Measurements from ENCODE around the gene FAM20A.

The FAM20A gene

GRCh38 chr17:68599091-68599490, 2.1 kb downstream of the FAM20A start:
- Histone ChIP-seq H4K20me1 (ENCODE audit: insufficient read depth, low read length) (no peaks in the 10 kb centered on the region), H3K27ac (ENCODE audit: low read length) (no peak overlapping the region), H3K4me2 (ENCODE audit: insufficient read depth, low read length) (no peak overlapping the region), H2AFZ (ENCODE audit: low read depth, low read length) (no peak overlapping the region), H3K36me3 (ENCODE audit: insufficient read depth, low read length) (no peaks in the 10 kb centered on the region), H3K27me3 (ENCODE audit: insufficient read depth, low read length, poor library complexity) (peaks cover 18% of the 10 kb centered on the region), H3K9ac (ENCODE audit: low read depth, low read length) (no peak overlapping the region), H3K9me3 (ENCODE audit: insufficient read depth, low read length, severe bottlenecking) (no peaks in the 10 kb centered on the region), H3K4me3 (ENCODE audit: low read depth in 1 of 2, low read length in 2 of 2) (no peak overlapping the region), H3K79me2 (ENCODE audit: insufficient read depth, low read length) (no peaks in the 10 kb centered on the region), H3K4me1 (ENCODE audit: insufficient read depth, low read length) (no peaks in the 10 kb centered on the region)
- ATAC-seq (ENCODE audit: insufficient read depth, low read depth) (no peak), DNase-seq (no peak)
- TF ChIP-seq EZH2 (IDR thresholded peaks at IDR 0.05; ENCODE audit: borderline replicate concordance, low read depth, low read length, severe bottlenecking), result no peak
- TF ChIP-seq CTCF (IDR thresholded peaks at IDR 0.05; ENCODE audit: borderline replicate concordance, extremely low read depth, low read length, poor library complexity, severe bottlenecking), result no peak

GRCh38 chr17:68598545-68598961, 2.6 kb downstream of the FAM20A start:
- H3K79me2 ChIP-seq (ENCODE audit: insufficient read depth, low read length), result no peaks in the 10 kb centered on the region
- no peaks in the 10 kb centered on the region for H3K9me3 ChIP-seq (ENCODE audit: insufficient read depth, low read length, severe bottlenecking)
- H3K9ac ChIP-seq (ENCODE audit: low read depth, low read length), result no peak overlapping the region
- no peak overlapping the region for H3K4me3 ChIP-seq (ENCODE audit: low read depth in 1 of 2, low read length in 2 of 2)
- no peak overlapping the region for H2AFZ ChIP-seq (ENCODE audit: low read depth, low read length)
- DNase-seq (no peak), ATAC-seq (ENCODE audit: insufficient read depth, low read depth) (no peak)
- no peak overlapping the region for H3K4me2 ChIP-seq (ENCODE audit: insufficient read depth, low read length)
- H3K36me3 ChIP-seq (ENCODE audit: insufficient read depth, low read length), result no peaks in the 10 kb centered on the region
- H3K27ac ChIP-seq (ENCODE audit: low read length), result no peak overlapping the region
- TF ChIP-seq EZH2 (IDR thresholded peaks at IDR 0.05; ENCODE audit: borderline replicate concordance, low read depth, low read length, severe bottlenecking) (no peak), CTCF (IDR thresholded peaks at IDR 0.05; ENCODE audit: borderline replicate concordance, extremely low read depth, low read length, poor library complexity, severe bottlenecking) (no peak)
- H3K27me3 ChIP-seq (ENCODE audit: insufficient read depth, low read length, poor library complexity), result peaks cover 18% of the 10 kb centered on the region
- no peaks in the 10 kb centered on the region for H4K20me1 ChIP-seq (ENCODE audit: insufficient read depth, low read length)
- H3K4me1 ChIP-seq (ENCODE audit: insufficient read depth, low read length), result no peaks in the 10 kb centered on the region

- Histone ChIP-seq H3K9me3 (ENCODE audit: insufficient read depth, low read length, severe bottlenecking) (no peaks in the 10 kb centered on the region), H3K79me2 (ENCODE audit: insufficient read depth, low read length) (no peaks in the 10 kb centered on the region), H2AFZ (ENCODE audit: low read depth, low read length) (no peak overlapping the region), H4K20me1 (ENCODE audit: insufficient read depth, low read length) (no peaks in the 10 kb centered on the region), H3K9ac (ENCODE audit: low read depth, low read length) (no peak overlapping the region), H3K4me3 (ENCODE audit: low read depth in 1 of 2, low read length in 2 of 2) (no peak overlapping the region), H3K27ac (ENCODE audit: low read length) (no peak overlapping the region), H3K36me3 (ENCODE audit: insufficient read depth, low read length) (no peaks in the 10 kb centered on the region), H3K27me3 (ENCODE audit: insufficient read depth, low read length, poor library complexity) (peaks cover 15% of the 10 kb centered on the region), H3K4me1 (ENCODE audit: insufficient read depth, low read length) (no peaks in the 10 kb centered on the region), H3K4me2 (ENCODE audit: insufficient read depth, low read length) (no peak overlapping the region)
- TF ChIP-seq EZH2 (IDR thresholded peaks at IDR 0.05; ENCODE audit: borderline replicate concordance, low read depth, low read length, severe bottlenecking) (no peak), CTCF (IDR thresholded peaks at IDR 0.05; ENCODE audit: borderline replicate concordance, extremely low read depth, low read length, poor library complexity, severe bottlenecking) (no peak)
- no peak for ATAC-seq (ENCODE audit: insufficient read depth, low read depth)
- DNase-seq, result no peak
Measured at GRCh38 chr17:68598074-68598473, 3.1 kb downstream of the FAM20A start.

GRCh38 chr17:68596411-68596945, 4.7 kb downstream of the FAM20A start:
- no peak overlapping the region for H3K27ac ChIP-seq (ENCODE audit: low read length)
- no peaks in the 10 kb centered on the region for H3K9me3 ChIP-seq (ENCODE audit: insufficient read depth, low read length, severe bottlenecking)
- DNase-seq (no peak), ATAC-seq (ENCODE audit: insufficient read depth, low read depth) (no peak)
- H4K20me1 ChIP-seq (ENCODE audit: insufficient read depth, low read length), result no peaks in the 10 kb centered on the region
- peaks cover 7% of the 10 kb centered on the region for H3K27me3 ChIP-seq (ENCODE audit: insufficient read depth, low read length, poor library complexity)
- no peaks in the 10 kb centered on the region for H3K4me1 ChIP-seq (ENCODE audit: insufficient read depth, low read length)
- no peak overlapping the region for H3K4me3 ChIP-seq (ENCODE audit: low read depth in 1 of 2, low read length in 2 of 2)
- H3K9ac ChIP-seq (ENCODE audit: low read depth, low read length), result no peak overlapping the region
- TF ChIP-seq CTCF (IDR thresholded peaks at IDR 0.05; ENCODE audit: borderline replicate concordance, extremely low read depth, low read length, poor library complexity, severe bottlenecking) (no peak), EZH2 (IDR thresholded peaks at IDR 0.05; ENCODE audit: borderline replicate concordance, low read depth, low read length, severe bottlenecking) (no peak)
- no peaks in the 10 kb centered on the region for H3K36me3 ChIP-seq (ENCODE audit: insufficient read depth, low read length)
- no peak overlapping the region for H3K4me2 ChIP-seq (ENCODE audit: insufficient read depth, low read length)
- H3K79me2 ChIP-seq (ENCODE audit: insufficient read depth, low read length), result no peaks in the 10 kb centered on the region
- H2AFZ ChIP-seq (ENCODE audit: low read depth, low read length), result no peak overlapping the region

Data from DND-41 (cell line).